HepG2 (cell line): ENCODE measurements around the gene RPL23. TPM values are rescaled to one million over a fixed set of nuclear protein-coding genes. Genes with fewer than 3 reads are reported as not detected.

Experiments
- BRCA1 ChIP-seq: sonication (generic); formaldehyde crosslinking; IDR thresholded peaks from 2 replicates; pipeline ENCODE4 v1.4.0; 2020; ENCODE audit warnings: missing genetic modification reagents
- GABPA ChIP-seq, 2 experiments: IDR thresholded peaks; 2 replicates each; pipeline ENCODE4 v1.6.1; 2011 to 2016; ENCODE audit warnings: low read depth in 2 of 2, low read length in 1 of 2, missing biosample characterization in 1 of 2, missing genetic modification characterization in 1 of 2
- NFE2 ChIP-seq: sonication (generic); formaldehyde crosslinking; IDR thresholded peaks from 2 replicates; pipeline ENCODE4 v1.4.0; 2020; ENCODE audit warnings: missing genetic modification reagents
- PITX1 ChIP-seq: sonication (generic); formaldehyde crosslinking; IDR thresholded peaks from 2 replicates; pipeline ENCODE4 v1.5.1; 2020; ENCODE audit warnings: mild to moderate bottlenecking, missing genetic modification reagents
- RXRA ChIP-seq: sonication (generic); formaldehyde crosslinking; IDR thresholded peaks from 2 replicates; pipeline ENCODE4 v1.5.1; 2020; ENCODE audit warnings: missing genetic modification reagents
- SALL2 ChIP-seq: sonication (generic); formaldehyde crosslinking; IDR thresholded peaks from 2 replicates; pipeline ENCODE4 v1.8.1; 2023; ENCODE audit warnings: mild to moderate bottlenecking, missing genetic modification reagents, inconsistent platforms
- SRF ChIP-seq: IDR thresholded peaks from 2 replicates; pipeline ENCODE4 v1.6.1; 2011; ENCODE audit warnings: mild to moderate bottlenecking, low read depth, low read length, moderate library complexity
- XBP1 ChIP-seq: sonication (generic); formaldehyde crosslinking; IDR thresholded peaks from 2 replicates; pipeline ENCODE4 v1.5.0; 2020; ENCODE audit warnings: missing genetic modification reagents
- ZBTB1 ChIP-seq: sonication (generic); formaldehyde crosslinking; IDR thresholded peaks from 2 replicates; pipeline ENCODE4 v1.4.0; 2020; ENCODE audit warnings: missing genetic modification reagents, borderline replicate concordance
- ZNF17 ChIP-seq: sonication (generic); formaldehyde crosslinking; IDR thresholded peaks from 2 replicates; pipeline ENCODE4 v1.5.0; 2020; ENCODE audit warnings: mild to moderate bottlenecking, missing genetic modification reagents
- ZNF180 ChIP-seq: sonication (generic); formaldehyde crosslinking; IDR thresholded peaks from 2 replicates; pipeline ENCODE4 v1.4.0; 2020; ENCODE audit warnings: low read depth, missing genetic modification reagents, borderline replicate concordance
- ZNF232 ChIP-seq: sonication (generic); formaldehyde crosslinking; IDR thresholded peaks from 2 replicates; pipeline ENCODE4 v1.4.0; 2020; ENCODE audit warnings: missing genetic modification reagents, borderline replicate concordance
- ZNF260 ChIP-seq: sonication (generic); formaldehyde crosslinking; IDR thresholded peaks from 2 replicates; pipeline ENCODE4 v1.4.0; 2020; ENCODE audit warnings: missing genetic modification reagents, low read depth, mild to moderate bottlenecking, borderline replicate concordance
- ZNF263 ChIP-seq: sonication (generic); formaldehyde crosslinking; IDR thresholded peaks from 2 replicates; pipeline ENCODE4 v1.4.0; 2020; ENCODE audit warnings: missing genetic modification reagents
- ZNF34 ChIP-seq: sonication (generic); formaldehyde crosslinking; IDR thresholded peaks from 2 replicates; pipeline ENCODE4 v1.4.0; 2020; ENCODE audit warnings: mild to moderate bottlenecking, missing genetic modification reagents, borderline replicate concordance
- ZNF724P ChIP-seq: sonication (generic); formaldehyde crosslinking; IDR thresholded peaks from 2 replicates; pipeline ENCODE4 v1.8.0; 2022; ENCODE audit warnings: missing genetic modification reagents, borderline replicate concordance
- ZNF766 ChIP-seq: sonication (generic); formaldehyde crosslinking; IDR thresholded peaks from 2 replicates; pipeline ENCODE4 v1.5.0; 2020; ENCODE audit warnings: missing genetic modification reagents, borderline replicate concordance
- ZNF777 ChIP-seq: sonication (generic); formaldehyde crosslinking; IDR thresholded peaks from 2 replicates; pipeline ENCODE4 v1.4.0; 2020; ENCODE audit warnings: missing genetic modification reagents
- ZNF878 ChIP-seq: sonication (generic); formaldehyde crosslinking; IDR thresholded peaks from 2 replicates; pipeline ENCODE4 v1.8.1; 2023; ENCODE audit warnings: mild to moderate bottlenecking, missing genetic modification reagents, moderate library complexity
- polyA plus RNA-seq, 8 experiments: library from polyadenylated mRNA; depleted of rRNA in 3 of 8; stranded (reverse) in 7 of 8; unstranded in 1 of 8; fragments of >200 nt; fragmentation: Illumina TruSeq in 4 of 8; extraction: Trizol in 4 of 8; gene quantifications; 2 replicates each; pipeline versions ENCODE4 v1.2.1 to v1.2.3, GENCODE V29; 2011 to 2016; ENCODE audit warnings: low read depth in 4 of 8, missing spikeins in 1 of 8, mixed read lengths in 1 of 8; ENCODE audit not compliant: insufficient read depth in 1 of 8
- total RNA-seq, 5 experiments: library from RNA; depleted of rRNA; stranded (reverse); fragments of >200 nt; fragmentation: Illumina TruSeq; extraction: Trizol; gene quantifications; 2 replicates each; pipeline ENCODE4 v1.2.3, GENCODE V29; 2016; ENCODE audit warnings: low read depth in 1 of 5
- TF ChIP-seq, protein P1 (sequence below): sonication (generic); formaldehyde crosslinking; IDR thresholded peaks from 2 replicates; pipeline ENCODE4 v1.9.0; 2021; ENCODE audit warnings: missing genetic modification reagents, borderline replicate concordance
- TF ChIP-seq, protein P2 (sequence below), 2 experiments: fragments of 450-650 bp in 1 of 2; sonication (generic) in 1 of 2; formaldehyde crosslinking; IDR thresholded peaks; 2 replicates each; pipeline versions ENCODE4 v1.5.0 to v1.8.0; 2020 to 2022; ENCODE audit warnings: mild to moderate bottlenecking in 1 of 2, missing genetic modification reagents in 1 of 2
- TF ChIP-seq, protein P3 (sequence below): sonication (generic); formaldehyde crosslinking; IDR thresholded peaks from 2 replicates; pipeline ENCODE4 v1.9.0; 2021; ENCODE audit warnings: missing genetic modification reagents, mild to moderate bottlenecking, borderline replicate concordance
- TF ChIP-seq, protein P4 (sequence below): sonication (generic); formaldehyde crosslinking; IDR thresholded peaks from 2 replicates; pipeline ENCODE4 v1.5.0; 2020; ENCODE audit warnings: mild to moderate bottlenecking, missing genetic modification reagents

Gene RPL23
- total and polyA plus RNA-seq, 2 of the 13 experiments (the other 11 are each of a cell fraction or from before 2014, with no cell fraction given): 2,790 to 4,860 TPM

DNA sequence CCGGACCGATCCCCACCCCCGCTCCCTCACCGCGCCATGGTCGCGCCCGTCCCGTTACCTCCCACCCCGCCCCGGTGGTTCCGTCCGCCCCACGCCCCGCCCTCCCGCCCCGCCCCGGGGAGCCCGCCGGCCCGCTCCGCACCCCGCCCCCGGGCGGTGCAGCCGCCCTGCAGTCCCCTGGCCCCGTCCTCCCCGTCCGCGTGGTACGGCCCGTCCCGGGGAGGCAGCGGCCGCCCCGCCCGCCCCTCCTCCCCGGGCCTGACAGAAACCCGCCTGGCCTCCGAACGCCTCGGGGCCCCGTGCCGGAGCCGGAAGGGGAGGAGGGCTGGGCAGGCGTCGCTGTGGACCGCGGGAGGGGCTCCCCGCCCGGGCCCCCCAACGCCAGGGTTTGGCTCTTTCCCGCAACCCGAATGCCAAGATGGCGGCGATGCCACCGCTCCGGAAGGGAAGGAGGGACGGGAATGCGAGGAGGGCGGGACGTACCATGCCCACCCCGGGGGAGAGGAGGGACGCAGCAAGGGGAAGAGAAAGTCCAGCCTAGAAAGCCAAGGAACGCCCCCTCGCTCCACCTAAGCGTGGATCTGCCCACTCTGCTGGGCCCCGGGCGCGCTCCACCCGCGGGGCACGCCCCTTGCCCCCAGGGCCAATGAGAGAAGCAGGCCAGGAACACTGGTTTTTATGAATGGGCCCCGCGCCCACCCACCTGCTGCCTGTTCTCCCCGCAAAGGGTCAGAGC lies 53.9 kb downstream of the RPL23 start, which contains the start of gene PIP4K2B (continued):
- TF ChIP-seq ZNF263 (CRISPR knock-in tag) (peak; percentile 60; the same call in 1 of the 2 replicates), ZNF777 (peak; percentile 70), ZNF878 (CRISPR knock-in tag) (0 out of 2 replicates have a peak, but pooled peaks have one; percentile 64), ZNF17 (CRISPR knock-in tag) (no peak), NFE2 (no peak), ZNF232 (CRISPR knock-in tag) (peak; percentile 75; the same call in 1 of the 2 replicates), ZNF724P (peak; percentile 80; the same call in 1 of the 2 replicates), SRF (no peak; the same call in 1 of the 2 replicates), ZNF766 (CRISPR knock-in tag) (0 out of 2 replicates have a peak, but pooled peaks have one; percentile 62), RXRA (CRISPR knock-in tag) (peak; percentile 62; the same call in 1 of the 2 replicates), BRCA1 (CRISPR knock-in tag) (0 out of 2 replicates have a peak, but pooled peaks have one; percentile 34), PITX1 (peak; percentile 68; the same call in 1 of the 2 replicates), XBP1 (0 out of 2 replicates have a peak, but pooled peaks have one; percentile 59), ZNF180 (CRISPR knock-in tag) (no peak), ZNF34 (CRISPR knock-in tag) (no peak; the same call in 1 of the 2 replicates), GABPA (IDR thresholded peaks at IDR 0.05; ENCODE audit: low read depth, low read length) (peak; percentile 71), GABPA (CRISPR knock-in tag; IDR thresholded peaks at IDR 0.05; ENCODE audit: low read depth) (peak; percentile 87), ZBTB1 (CRISPR knock-in tag) (no peak; the same call in 1 of the 2 replicates), ZNF260 (no peak), SALL2 (CRISPR knock-in tag) (no peak; the same call in 1 of the 2 replicates)
- TF ChIP-seq, protein P1, sequence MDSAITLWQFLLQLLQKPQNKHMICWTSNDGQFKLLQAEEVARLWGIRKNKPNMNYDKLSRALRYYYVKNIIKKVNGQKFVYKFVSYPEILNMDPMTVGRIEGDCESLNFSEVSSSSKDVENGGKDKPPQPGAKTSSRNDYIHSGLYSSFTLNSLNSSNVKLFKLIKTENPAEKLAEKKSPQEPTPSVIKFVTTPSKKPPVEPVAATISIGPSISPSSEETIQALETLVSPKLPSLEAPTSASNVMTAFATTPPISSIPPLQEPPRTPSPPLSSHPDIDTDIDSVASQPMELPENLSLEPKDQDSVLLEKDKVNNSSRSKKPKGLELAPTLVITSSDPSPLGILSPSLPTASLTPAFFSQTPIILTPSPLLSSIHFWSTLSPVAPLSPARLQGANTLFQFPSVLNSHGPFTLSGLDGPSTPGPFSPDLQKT: no peak
- TF ChIP-seq, protein P2, sequence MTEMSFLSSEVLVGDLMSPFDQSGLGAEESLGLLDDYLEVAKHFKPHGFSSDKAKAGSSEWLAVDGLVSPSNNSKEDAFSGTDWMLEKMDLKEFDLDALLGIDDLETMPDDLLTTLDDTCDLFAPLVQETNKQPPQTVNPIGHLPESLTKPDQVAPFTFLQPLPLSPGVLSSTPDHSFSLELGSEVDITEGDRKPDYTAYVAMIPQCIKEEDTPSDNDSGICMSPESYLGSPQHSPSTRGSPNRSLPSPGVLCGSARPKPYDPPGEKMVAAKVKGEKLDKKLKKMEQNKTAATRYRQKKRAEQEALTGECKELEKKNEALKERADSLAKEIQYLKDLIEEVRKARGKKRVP (CRISPR knock-in tag; IDR thresholded peaks at IDR 0.05): peak in 1 of 2 experiments; percentile 55; a peak in 1 of 4 replicates
- TF ChIP-seq, protein P3, sequence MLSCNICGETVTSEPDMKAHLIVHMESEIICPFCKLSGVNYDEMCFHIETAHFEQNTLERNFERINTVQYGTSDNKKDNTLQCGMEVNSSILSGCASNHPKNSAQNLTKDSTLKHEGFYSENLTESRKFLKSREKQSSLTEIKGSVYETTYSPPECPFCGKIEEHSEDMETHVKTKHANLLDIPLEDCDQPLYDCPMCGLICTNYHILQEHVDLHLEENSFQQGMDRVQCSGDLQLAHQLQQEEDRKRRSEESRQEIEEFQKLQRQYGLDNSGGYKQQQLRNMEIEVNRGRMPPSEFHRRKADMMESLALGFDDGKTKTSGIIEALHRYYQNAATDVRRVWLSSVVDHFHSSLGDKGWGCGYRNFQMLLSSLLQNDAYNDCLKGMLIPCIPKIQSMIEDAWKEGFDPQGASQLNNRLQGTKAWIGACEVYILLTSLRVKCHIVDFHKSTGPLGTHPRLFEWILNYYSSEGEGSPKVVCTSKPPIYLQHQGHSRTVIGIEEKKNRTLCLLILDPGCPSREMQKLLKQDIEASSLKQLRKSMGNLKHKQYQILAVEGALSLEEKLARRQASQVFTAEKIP: no peak
- TF ChIP-seq, protein P4, sequence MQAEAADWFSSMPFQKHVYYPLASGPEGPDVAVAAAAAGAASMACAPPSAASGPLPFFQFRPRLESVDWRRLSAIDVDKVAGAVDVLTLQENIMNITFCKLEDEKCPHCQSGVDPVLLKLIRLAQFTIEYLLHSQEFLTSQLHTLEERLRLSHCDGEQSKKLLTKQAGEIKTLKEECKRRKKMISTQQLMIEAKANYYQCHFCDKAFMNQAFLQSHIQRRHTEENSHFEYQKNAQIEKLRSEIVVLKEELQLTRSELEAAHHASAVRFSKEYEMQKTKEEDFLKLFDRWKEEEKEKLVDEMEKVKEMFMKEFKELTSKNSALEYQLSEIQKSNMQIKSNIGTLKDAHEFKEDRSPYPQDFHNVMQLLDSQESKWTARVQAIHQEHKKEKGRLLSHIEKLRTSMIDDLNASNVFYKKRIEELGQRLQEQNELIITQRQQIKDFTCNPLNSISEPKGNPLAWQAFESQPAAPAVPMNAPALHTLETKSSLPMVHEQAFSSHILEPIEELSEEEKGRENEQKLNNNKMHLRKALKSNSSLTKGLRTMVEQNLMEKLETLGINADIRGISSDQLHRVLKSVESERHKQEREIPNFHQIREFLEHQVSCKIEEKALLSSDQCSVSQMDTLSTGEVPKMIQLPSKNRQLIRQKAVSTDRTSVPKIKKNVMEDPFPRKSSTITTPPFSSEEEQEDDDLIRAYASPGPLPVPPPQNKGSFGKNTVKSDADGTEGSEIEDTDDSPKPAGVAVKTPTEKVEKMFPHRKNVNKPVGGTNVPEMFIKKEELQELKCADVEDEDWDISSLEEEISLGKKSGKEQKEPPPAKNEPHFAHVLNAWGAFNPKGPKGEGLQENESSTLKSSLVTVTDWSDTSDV (CRISPR knock-in tag): no peak
